ENCODE results near the gene HMGB1. TPM values are rescaled to one million over a fixed set of nuclear protein-coding genes. Genes with fewer than 3 reads are reported as not detected.

HMGB1 gene
- total RNA-seq, 4 donors from 2014 or later: 105 to 255 (median 186) TPM

DNA sequence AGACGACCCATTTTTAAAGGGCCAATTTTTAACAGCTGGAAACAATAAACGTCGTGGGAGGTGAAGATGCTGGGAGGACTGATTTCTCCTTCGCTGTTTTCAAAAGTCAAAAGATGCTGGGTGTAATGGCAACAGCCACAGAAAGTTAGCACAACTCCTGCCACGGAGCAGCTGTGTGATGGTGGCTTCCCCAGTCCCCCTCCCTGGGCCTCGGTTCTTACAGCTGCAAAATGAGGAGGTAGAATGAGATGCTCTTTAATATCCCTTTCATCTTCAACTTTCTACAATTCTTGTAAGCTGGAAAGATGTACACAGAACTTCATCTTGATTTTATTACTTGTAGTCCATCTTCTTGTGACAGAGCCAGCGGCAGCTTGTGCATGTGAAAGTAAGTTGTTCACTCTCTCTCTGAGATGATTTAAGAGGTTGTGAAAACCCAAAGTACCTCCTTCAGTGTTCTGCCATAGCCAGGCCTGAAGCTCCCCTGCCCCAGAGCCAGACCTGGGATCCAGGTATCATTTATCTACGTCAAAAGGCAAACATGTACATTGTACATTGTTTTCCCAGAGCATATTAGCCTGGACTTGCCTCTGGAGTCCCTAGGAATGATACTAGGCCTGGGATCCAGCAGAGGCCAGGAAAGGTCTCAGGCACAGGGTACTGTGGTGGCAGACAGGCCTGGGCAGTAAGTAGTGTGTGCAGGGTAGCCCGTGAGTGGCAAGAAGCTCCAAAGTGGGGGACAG lies 46.8 kb downstream of the HMGB1 start:
- no peak for DNase-seq (ENCODE audit: low spot score in 2 of 2)
- Histone ChIP-seq H3K4me3 (no peak overlapping the region), H3K27me3 (no peaks in the 10 kb centered on the region), H3K4me1 (peaks cover 0 to 15% (median 0%) of the 10 kb centered on the region in 4 donors), H3K27ac (no peak overlapping the region), H3K36me3 (no peaks in the 10 kb centered on the region), H3K9me3 (no peaks in the 10 kb centered on the region)
- 71 to 76% methylated on average over 9 of the region's 9 CpGs for WGBS, 2 donors
- no peak for TF ChIP-seq POLR2A (IDR thresholded peaks at IDR 0.05)
- TF ChIP-seq EP300 (IDR thresholded peaks at IDR 0.05): no peak
- TF ChIP-seq, protein P1, sequence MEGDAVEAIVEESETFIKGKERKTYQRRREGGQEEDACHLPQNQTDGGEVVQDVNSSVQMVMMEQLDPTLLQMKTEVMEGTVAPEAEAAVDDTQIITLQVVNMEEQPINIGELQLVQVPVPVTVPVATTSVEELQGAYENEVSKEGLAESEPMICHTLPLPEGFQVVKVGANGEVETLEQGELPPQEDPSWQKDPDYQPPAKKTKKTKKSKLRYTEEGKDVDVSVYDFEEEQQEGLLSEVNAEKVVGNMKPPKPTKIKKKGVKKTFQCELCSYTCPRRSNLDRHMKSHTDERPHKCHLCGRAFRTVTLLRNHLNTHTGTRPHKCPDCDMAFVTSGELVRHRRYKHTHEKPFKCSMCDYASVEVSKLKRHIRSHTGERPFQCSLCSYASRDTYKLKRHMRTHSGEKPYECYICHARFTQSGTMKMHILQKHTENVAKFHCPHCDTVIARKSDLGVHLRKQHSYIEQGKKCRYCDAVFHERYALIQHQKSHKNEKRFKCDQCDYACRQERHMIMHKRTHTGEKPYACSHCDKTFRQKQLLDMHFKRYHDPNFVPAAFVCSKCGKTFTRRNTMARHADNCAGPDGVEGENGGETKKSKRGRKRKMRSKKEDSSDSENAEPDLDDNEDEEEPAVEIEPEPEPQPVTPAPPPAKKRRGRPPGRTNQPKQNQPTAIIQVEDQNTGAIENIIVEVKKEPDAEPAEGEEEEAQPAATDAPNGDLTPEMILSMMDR (IDR thresholded peaks at IDR 0.05): no peak

DNA sequence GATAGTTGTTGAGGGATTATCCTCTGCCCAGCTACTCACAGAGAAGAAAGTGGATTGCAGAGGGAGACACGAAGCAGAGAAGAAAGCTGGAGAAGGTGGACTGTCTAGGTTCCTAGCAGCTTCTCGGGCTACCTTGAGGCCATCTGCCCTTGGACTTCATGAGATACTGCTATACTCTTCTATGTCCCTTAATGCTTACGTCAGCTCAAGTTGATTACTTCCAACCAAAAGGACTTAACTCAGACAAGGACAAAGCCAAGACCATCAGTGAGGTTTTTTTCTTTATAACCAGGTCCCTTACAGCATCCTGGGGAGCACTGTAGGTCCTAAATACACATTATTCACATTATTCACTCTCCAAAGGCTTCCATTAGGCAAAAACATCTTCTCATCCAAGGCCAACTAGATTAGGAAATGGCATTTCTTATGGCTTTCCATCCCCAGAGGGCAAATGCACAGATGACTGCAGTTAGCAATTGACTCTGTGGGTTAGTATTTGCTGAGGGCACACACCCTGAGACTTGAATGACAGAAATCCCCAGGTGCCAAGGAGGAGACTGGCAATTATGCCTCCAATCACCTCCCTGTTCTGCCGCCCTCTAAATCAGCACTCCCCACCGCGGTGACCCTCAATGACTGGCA lies 47.5 kb downstream of the HMGB1 start:
- DNase-seq (ENCODE audit: low spot score in 2 of 2): no peak
- H3K36me3 ChIP-seq: no peaks in the 10 kb centered on the region
- H3K9me3 ChIP-seq: no peaks in the 10 kb centered on the region
- no peaks in the 10 kb centered on the region for H3K27me3 ChIP-seq
- 82 to 84% methylated on average over 6 of the region's 6 CpGs for whole genome bisulfite sequencing, 2 donors
- no peak overlapping the region for H3K4me3 ChIP-seq
- TF ChIP-seq EP300 (IDR thresholded peaks at IDR 0.05): no peak
- TF ChIP-seq, protein P1 (IDR thresholded peaks at IDR 0.05): no peak
- no peak for TF ChIP-seq POLR2A (IDR thresholded peaks at IDR 0.05)
- H3K27ac ChIP-seq: no peak overlapping the region
- peaks cover 0 to 15% (median 0%) of the 10 kb centered on the region in 4 donors for H3K4me1 ChIP-seq

DNA sequence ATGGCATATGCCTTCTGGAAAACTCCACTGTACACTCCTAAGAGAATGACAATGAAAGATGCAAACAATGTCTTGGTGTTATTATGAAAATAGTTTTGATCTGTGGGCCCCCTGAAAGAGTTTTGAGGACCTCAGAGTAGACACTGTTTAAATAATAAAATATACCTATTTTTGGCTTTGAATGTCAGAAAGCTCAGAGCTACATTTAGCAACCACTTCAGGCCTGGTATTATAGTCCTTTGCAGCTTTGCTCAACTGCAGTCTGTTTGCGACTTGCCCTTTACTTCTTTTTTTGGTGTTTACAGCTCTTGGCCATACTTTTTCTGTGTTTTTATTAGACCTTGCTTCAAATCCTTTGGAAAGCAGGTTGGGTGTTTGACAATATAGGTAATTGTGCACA lies 49.3 kb downstream of the HMGB1 start:
- TF ChIP-seq POLR2A (IDR thresholded peaks at IDR 0.05): no peak
- TF ChIP-seq, protein P1 (IDR thresholded peaks at IDR 0.05): no peak
- no peak for TF ChIP-seq EP300 (IDR thresholded peaks at IDR 0.05)
- H3K36me3 ChIP-seq: no peaks in the 10 kb centered on the region
- 89 to 97% methylated on average over 1 of the region's 1 CpG for WGBS, 2 donors
- peaks cover 0 to 8% (median 0%) of the 10 kb centered on the region in 4 donors for H3K4me1 ChIP-seq
- H3K9me3 ChIP-seq: no peaks in the 10 kb centered on the region
- H3K27ac ChIP-seq: no peak overlapping the region
- no peaks in the 10 kb centered on the region for H3K27me3 ChIP-seq
- H3K4me3 ChIP-seq: no peak overlapping the region
- DNase-seq (ENCODE audit: low spot score in 2 of 2): no peak

DNA sequence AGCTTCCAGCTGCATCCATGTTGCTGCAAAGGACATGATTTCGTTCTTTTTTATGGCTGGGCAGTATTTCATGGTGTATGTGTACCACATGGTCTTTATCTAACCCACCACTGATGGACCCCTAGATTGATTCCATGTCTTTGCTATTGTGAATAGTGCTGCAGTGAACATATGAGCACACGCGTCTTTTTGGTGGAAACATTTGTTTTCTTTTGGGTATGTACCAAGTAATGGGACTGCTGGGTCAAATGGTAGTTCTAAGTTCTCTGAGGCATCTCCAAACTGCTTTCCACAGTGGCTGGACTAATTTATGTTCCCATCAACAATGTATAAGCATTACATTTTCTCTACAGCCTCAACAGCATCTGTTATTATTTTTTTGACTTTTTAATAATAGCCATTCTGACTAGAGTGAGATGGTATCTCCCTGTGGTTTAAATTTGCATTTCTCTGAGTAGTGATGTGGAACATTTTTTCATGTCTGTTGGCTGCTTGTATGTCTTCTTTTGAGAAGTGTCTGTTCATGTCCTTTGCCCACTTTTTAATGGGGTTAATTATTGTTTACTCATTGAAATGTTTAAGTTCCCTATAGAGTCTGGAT lies 50.2 kb downstream of the HMGB1 start:
- no peak for DNase-seq (ENCODE audit: low spot score in 2 of 2)
- 60 to 71% methylated on average over 3 of the region's 3 CpGs for WGBS, 2 donors
- H3K27ac ChIP-seq: no peak overlapping the region
- no peaks in the 10 kb centered on the region for H3K9me3 ChIP-seq
- H3K4me1 ChIP-seq: peaks cover 0 to 2% (median 0%) of the 10 kb centered on the region in 4 donors
- no peak overlapping the region for H3K4me3 ChIP-seq
- TF ChIP-seq, protein P1 (IDR thresholded peaks at IDR 0.05): no peak
- TF ChIP-seq POLR2A (IDR thresholded peaks at IDR 0.05) (no peak), EP300 (IDR thresholded peaks at IDR 0.05) (no peak)
- H3K27me3 ChIP-seq: no peaks in the 10 kb centered on the region
- no peaks in the 10 kb centered on the region for H3K36me3 ChIP-seq

DNA sequence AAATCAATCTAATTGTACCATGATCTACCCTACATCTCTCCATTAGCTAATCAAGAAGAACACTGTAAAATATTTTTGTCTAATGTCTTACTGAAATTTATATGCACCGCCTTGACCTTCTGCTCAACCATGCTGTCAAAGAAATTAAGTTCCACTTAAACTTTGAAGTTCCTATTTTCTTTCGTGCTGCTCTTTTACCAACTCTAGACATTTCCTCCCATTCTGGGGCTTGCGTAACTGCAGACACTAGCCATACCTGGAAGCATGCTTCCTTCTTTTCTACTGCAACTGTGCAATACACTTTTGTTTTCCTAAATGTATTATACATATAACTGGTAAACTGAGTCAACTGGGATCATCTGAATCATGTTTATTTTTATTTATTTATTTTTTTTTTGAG lies 51.9 kb downstream of the HMGB1 start:
- H3K4me1 ChIP-seq: peaks cover 0 to 15% (median 5%) of the 10 kb centered on the region in 4 donors
- no peaks in the 10 kb centered on the region for H3K27me3 ChIP-seq
- DNase-seq (ENCODE audit: low spot score in 2 of 2): no peak
- H3K36me3 ChIP-seq: no peaks in the 10 kb centered on the region
- TF ChIP-seq POLR2A (IDR thresholded peaks at IDR 0.05) (no peak), EP300 (IDR thresholded peaks at IDR 0.05) (no peak)
- TF ChIP-seq, protein P1 (IDR thresholded peaks at IDR 0.05): no peak
- H3K4me3 ChIP-seq: no peak overlapping the region
- WGBS, 2 donors: 55 to 90% methylated on average over 2 to 3 of the region's 3 CpGs
- H3K9me3 ChIP-seq: no peaks in the 10 kb centered on the region
- no peak overlapping the region for H3K27ac ChIP-seq
